HG02759 (cell line): Measurements from ENCODE around the gene CTSV.
"Not testable (repeated sequence)": the region's sequence is repeated elsewhere in the genome, so short reads cannot be mapped to it uniquely, and the experiment has no call there.

Source experiments
- ATAC-seq: cut with Tn5 transposase; IDR thresholded peaks from one replicate; pipeline ENCODE4 v1.9.1; 2021; ENCODE audit warnings: mild to moderate bottlenecking, moderate library complexity; ENCODE audit not compliant: unreplicated experiment

The CTSV gene

DNA sequence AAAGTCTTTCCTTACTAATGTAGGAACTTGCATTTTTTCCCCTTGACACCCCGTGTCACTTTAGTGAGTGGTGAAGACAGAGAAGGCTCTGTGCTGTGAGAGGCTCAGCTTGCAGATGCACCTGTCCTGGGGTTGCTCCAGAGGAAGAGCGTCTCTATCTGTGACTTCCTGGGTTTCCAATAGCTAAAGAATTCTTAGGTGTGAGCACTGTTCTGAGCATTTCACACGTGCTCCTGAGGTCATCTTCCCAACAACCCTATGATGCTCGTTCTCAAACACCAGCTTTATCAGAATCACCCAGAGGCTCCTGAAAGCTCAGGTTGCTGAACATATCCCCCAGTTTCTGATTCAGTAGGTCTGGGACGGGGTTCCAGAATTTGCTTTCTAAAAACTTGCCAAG is 6.4 kb upstream of the CTSV start:
- ATAC-seq, result no peak

GRCh38 chr9:97041898-97042297 is 3.0 kb upstream of the CTSV start:
- no peak for ATAC-seq

- ATAC-seq, result no peak
These were observed 545 bp upstream of the CTSV start for GRCh38 chr9:97039514-97039860.

DNA sequence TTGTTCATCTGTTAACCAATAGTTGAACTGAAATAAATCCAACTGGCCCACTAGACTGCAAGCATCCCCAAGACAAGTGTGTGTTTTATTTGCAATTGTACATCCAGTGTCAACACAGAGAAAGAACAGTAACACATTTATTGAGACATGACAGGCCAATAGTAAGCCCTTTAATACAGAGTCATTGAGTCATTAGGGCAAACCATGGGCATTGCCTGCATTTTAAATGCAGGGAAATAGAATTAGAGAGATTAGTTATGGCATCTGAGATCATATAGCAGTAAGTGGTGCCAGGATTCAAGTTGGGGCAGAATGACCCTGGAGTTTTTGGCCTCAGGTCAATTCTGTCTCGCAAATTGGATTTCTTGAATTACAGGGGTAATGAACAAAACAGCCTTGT is 15.4 kb downstream of the CTSV start:
- ATAC-seq, result not testable (repeated sequence)

- ATAC-seq, result peak; percentile 89
These were observed 25.5 kb downstream of the CTSV start for GRCh38 chr9:97013151-97014132.

GRCh38 chr9:97012617-97013016 is 26.3 kb downstream of the CTSV start:
- ATAC-seq, result peak; percentile 67

DNA sequence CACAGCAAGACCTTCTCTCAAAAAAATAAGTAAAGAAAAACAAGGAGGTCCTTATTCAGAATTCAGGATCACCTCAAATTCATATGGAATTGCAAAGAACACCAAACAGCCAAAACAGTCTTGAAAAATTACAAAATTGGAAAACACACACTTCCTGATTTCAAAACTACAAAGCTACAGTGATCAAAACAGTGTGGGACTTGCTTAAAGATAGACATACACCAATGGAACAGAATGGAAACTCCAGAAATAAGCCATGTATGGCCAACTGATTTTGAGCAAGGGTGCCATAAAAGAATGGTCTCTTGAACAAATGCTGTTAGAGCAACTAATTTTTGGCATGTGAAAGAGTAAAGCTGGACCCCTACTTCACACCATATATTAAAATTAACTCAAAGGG is 36.7 kb downstream of the CTSV start:
- not testable (repeated sequence) for ATAC-seq

GRCh38 chr9:97001338-97001737 is 37.6 kb downstream of the CTSV start:
- not testable (repeated sequence) for ATAC-seq

- not testable (repeated sequence) for ATAC-seq
These were observed 38.7 kb downstream of the CTSV start for GRCh38 chr9:97000139-97000787.

DNA sequence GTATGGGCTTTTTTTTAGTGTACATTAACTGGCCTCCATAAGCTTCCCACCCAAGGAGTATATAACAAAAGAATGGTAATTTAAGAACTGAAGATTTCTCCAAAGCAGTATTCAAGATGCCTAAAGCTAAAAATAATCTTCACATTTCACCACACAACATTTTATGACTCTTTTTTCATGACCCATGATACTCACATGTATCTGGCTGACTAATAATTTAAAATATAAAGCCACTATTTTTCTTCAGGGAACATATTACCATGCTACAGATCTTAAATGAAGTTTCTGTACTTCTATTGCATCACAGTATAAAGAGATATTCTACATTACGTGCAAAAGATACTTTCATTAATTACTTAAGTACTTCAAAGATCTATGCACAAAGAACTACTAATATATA is 39.2 kb downstream of the CTSV start:
- ATAC-seq, result not testable (repeated sequence)

DNA sequence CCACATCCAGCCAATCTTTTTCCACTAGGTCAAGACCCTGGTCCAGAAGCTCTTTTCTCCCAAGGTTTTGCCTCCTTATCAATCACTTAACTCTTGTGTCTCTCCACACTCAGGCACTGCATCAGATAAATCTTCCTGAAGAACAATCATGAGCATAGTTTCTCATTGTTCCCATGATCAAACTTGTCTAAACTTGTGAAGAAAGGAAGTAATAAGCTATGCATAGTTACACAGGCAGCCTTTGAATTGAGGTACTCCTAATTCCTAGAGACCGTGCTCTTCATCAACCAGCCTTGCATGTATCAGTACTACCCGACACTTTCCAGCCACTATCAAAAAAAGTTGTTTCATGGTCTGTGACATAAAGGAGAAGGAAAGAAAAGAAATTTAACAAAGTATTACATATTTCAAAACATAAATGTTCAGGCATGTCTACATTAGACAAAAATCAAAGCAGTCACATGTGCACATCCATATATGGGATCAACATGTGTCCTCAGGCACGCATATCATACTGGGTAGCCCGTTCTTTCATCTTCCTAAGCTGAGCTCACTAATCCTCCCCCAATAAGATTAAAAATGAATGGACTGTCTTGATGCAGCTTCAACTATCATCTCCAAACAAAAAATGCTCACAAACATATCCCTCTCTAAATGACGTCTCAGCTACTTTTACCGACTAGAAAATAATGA is 41.8 kb downstream of the CTSV start:
- ATAC-seq, result not testable (repeated sequence)

- ATAC-seq, result not testable (repeated sequence)
These were observed 44.4 kb downstream of the CTSV start for GRCh38 chr9:96994531-96995016.

DNA sequence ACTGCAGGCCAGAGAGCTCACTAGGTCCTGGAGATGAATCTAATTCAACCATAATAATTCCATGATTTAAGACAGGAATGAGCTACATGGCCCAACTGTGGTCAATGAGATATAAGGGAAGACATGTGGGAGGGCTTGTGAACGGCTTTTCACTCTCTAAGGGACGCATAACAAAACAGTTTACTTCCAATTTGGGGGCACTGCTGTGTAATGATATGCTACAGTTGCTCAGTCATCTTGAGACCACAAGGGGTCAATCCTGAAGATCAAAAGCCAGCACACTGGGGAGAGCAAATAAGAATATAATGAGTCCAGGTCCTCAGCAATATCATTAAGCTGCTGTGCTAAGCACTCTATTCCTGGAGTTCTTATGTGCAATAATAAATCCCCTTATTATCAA is 46.6 kb downstream of the CTSV start:
- not testable (repeated sequence) for ATAC-seq

DNA sequence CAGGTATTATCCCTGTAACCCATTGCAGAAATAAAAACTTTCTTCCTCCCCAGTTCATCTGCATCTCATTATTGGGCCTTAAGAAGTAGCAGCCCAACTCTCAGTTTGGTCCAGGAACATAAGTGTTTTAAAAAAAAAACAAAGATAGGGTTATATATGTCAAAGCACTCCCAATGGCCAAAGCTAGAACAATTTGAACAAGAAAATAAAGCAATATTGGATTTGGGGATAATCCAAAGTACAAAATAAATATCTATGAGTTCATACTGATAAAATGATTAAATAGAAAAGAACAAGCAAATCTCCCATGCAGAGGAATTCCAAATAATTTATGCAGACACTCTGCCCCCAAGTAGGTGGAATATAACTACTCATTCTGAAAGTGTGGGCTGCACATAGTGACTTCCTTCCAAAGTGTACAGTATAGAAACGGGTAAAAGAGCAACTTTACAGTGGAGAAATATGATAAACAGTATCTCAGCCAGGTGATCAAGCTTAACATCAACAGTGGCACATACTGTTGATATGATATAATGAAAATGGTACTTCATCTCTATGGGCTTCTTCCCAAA is 49.1 kb downstream of the CTSV start:
- ATAC-seq, result not testable (repeated sequence)

DNA sequence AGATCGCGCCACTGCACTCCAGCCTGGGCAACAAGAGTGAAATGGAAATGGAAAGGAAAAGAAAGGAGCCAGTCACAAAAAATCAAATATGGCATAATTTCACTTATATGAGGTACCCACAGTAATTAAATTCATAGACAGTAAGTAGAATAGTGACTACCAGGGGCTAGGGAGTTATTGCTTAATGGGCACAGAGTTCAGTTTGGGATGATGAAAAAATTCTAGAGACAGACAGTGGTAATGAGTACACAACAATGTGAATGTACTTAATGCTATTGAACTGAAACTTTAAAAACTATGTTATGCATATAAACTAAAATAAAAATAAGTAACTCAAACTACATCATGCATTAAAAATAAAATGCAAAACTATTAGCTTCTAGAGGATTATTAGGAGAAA is 54.1 kb downstream of the CTSV start:
- ATAC-seq, result not testable (repeated sequence)

GRCh38 chr9:96984139-96984538 is 54.8 kb downstream of the CTSV start:
- not testable (repeated sequence) for ATAC-seq

- ATAC-seq, result not testable (repeated sequence)
These were observed 55.3 kb downstream of the CTSV start for GRCh38 chr9:96983496-96984122.
